NOMO-1 (cell line): ENCODE results near the gene AUP1.

Source experiments
- DNase-seq, 2 experiments: peaks; one replicate each; lab custom pipeline; 2025; ENCODE audit not compliant: unreplicated experiment in 2 of 2; lab: John Stamatoyannopoulos, UW

AUP1 gene

GRCh38 chr2:74558284-74559230 is 29.1 kb upstream of the AUP1 start:
- DNase-seq = no peak

GRCh38 chr2:74556831-74557370 is 27.4 kb upstream of the AUP1 start:
- no peak for DNase-seq

- DNase-seq = no peak
Observed at GRCh38 chr2:74556159-74556558, 26.7 kb upstream of the AUP1 start.

GRCh38 chr2:74555610-74556103 is 26.2 kb upstream of the AUP1 start:
- peak; percentile 35 to 49 for DNase-seq

- DNase-seq = peak; percentile 46 to 53
Observed at GRCh38 chr2:74554820-74555531, 25.5 kb upstream of the AUP1 start.

- peak; percentile 65 to 79 for DNase-seq
Observed at GRCh38 chr2:74553892-74554819, 24.6 kb upstream of the AUP1 start, which contains the start of the genes DOK1 and LOXL3. DOK1 (plus strand) TSS chr2:74554720; CDS start chr2:74554755, 35 bp downstream. LOXL3 (minus strand) TSS chr2:74553942; CDS start chr2:74552634, 1,308 bp downstream.

- DNase-seq = no peak
Observed at GRCh38 chr2:74552914-74553811, 23.7 kb upstream of the AUP1 start.

GRCh38 chr2:74551942-74552913 is 22.7 kb upstream of the AUP1 start:
- no peak for DNase-seq

- no peak for DNase-seq
Observed at GRCh38 chr2:74551530-74551929, 22.0 kb upstream of the AUP1 start.

- DNase-seq = no peak
Observed at GRCh38 chr2:74550231-74550630, 20.7 kb upstream of the AUP1 start.

GRCh38 chr2:74548900-74549826 is 19.7 kb upstream of the AUP1 start:
- peak; percentile 33 to 37 for DNase-seq

- DNase-seq = no peak
Observed at GRCh38 chr2:74548285-74548899, 18.9 kb upstream of the AUP1 start.

- no peak for DNase-seq
Observed at GRCh38 chr2:74546004-74546403, 16.5 kb upstream of the AUP1 start.

GRCh38 chr2:74544634-74545033 is 15.1 kb upstream of the AUP1 start:
- no peak for DNase-seq

GRCh38 chr2:74542978-74543377 is 13.5 kb upstream of the AUP1 start:
- no peak for DNase-seq

GRCh38 chr2:74540291-74540690 is 10.8 kb upstream of the AUP1 start:
- DNase-seq = no peak
